ENCODE results near the gene SDHAF4.
"Not testable (repeated sequence)": the region's sequence is repeated elsewhere in the genome, so short reads cannot be mapped to it uniquely, and the experiment has no call there.

Gene SDHAF4

DNA sequence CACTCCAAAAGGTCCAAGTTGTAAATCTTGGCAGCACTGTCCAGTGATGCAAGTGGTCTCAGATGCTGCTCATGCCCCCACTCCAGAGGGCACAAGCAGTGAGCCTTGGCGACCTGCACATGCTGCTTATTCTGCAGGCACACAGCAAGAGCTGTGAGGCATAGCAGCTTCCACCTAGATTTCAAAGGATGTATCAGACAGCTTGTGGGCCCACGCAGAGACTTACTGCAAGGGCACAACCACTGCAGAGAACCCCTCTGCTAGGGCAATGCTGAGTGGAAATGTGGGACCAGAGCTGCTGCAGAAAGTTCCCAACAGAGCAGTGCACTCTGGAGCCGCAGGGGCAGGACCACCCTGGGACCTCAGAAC is 26.4 kb downstream of the SDHAF4 start:
- no peak for DNase-seq

DNA sequence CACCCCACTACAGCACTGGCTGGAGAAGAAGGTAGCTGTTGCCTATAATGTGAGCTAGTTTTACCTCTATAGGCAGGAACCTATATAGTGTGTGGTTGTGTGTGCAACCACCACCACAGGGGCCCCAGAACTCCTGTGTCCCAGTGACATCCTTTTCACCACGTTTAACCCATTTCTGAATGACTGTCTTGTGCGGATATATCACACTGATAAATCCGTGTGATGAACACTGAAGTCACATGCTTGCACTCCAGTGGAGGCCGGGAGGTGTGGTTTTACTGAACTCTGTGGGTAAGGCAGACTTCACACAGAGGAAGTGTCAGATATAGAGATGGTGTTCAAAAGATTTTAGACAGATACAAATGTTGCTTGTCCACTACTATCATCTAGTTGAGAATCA is 32.5 kb downstream of the SDHAF4 start:
- no peak for DNase-seq

DNA sequence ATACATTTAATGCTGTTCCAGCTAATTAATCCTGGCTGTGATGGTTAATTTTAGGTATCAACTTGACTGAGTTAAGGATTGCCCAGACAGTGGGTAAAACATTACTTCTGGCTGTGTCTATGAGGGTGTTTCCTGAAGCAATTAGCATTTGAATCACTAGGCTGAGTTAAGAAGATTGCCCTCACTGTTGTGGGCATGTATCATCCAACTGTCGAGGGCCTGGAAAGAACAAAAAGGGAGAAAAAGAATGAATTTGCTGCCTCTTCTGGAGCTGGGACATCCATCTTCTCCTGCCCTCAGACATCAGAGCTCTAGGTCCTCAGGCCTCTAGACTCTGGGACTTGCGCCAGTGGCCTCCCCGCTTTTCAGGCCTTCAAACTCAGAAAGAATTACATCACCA is 34.3 kb downstream of the SDHAF4 start:
- DNase-seq: no peak

DNA sequence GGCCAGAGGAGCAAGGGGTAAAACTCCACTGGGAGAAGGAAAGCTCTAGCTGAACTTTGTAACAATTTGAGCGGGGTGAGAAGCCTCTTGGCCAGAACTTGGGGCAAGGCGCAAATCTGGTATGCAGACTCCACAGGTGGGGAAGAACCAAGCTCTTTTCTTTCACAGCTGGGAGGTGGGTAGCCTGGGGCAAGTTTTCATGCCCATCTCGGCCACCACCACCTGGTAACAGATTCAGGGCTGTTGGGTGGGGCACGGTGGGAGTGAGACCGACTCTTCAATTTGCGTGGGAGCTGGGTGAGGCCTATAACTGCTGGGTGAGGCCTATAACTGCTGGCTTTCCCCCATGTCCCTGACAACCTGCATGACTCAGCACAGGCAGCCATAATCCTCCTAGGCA is 37.5 kb downstream of the SDHAF4 start:
- DNase-seq: no peak

DNA sequence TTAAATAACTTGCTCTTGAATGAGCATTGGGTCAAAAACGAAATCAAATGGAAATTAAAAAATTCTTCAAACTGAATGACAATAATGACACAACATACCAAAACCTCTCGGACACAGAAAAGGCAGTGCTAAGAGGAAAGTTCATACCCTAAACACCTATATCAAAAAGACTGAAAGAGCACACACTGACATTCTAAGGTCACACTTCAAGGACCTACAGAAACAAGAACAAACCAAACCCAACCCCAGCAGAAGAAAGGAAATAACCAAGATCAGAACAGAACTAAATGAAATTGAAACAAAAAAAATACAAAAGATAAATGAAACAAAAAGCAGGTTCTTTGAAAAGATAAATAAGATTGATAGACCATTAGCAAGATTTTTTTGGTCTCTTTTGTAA is 40.6 kb downstream of the SDHAF4 start:
- DNase-seq: not testable (repeated sequence)

DNA sequence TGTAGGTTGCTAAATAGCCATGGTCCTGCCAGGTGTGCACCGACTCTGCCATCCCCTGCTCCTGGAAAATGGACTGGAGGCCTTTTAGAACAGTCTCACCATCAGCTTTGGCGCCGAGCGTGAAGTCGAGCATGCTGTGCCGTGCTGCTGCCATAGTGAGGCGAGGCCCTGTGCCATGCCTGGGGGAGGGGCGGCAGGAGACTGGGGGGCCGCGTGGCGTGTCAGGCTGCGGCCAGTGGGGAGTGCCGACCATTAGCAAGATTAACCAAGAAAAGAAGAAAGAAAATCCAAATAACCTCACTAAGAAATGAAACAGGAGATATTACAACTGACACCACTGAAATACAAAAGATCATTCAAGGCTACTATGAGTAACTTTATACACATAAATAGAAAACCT is 42.5 kb downstream of the SDHAF4 start:
- not testable (repeated sequence) for DNase-seq

DNA sequence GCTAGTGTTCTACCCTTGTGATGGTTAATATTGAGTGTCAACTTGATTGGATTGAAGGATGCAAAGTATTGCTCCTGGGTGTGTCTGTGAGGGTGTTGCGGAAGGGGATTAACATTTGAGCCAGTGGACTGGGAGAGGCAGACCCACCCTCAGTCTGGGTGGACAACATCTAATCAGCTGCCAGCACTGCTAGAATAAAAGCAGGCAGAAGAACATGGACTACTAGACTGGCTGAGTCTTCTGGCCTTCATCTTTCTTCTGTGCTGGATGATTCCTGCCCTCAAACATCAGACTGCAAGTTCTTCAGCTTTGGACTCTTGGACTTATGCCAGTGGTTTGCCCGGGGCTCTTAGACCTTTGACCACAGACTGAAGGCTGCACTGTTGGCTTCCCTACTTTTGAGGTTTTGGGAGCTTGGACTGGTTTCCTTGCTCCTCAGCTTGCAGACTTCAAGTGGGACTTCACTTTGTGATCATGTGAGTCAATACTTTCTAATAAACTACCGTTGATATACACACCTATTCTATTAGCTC is 50.1 kb downstream of the SDHAF4 start:
- no peak for DNase-seq

DNA sequence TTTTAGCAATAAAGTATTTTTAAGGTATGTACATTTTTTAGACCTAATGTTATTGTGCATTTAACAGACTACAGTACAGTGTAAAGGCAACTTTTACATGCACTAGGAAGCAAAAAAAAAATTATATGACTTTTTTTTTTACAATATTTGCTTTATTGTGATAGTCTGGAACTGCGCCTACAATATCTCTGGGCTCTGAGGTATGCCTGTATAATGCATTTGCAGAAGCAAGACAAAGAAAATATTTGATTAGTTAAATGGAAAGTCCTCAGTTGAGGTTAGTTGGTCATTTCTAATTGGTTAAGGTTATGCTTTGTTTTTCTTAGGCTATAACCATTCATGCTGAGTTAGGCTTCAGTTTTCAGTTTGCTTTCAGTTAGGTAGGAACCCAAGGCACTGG is 54.0 kb downstream of the SDHAF4 start:
- no peak for DNase-seq

DNA sequence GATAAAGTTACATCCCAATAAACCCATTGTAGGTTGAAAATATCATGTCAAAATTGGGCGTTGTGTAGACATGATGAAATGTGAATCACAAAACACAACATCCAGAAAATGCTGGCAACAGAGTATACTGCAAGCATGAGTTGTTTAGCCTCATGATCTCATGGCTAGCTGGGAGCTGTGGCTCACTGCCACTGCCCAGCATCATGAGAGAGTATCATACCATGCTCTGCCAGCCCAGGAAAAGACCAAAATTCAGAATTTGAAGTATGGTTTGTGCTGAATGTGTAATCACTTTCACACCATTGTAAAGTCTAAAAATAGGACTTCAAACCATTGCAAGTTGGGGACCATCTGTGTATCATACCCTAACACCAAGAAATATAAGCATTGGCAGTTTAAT is 55.7 kb downstream of the SDHAF4 start:
- no peak for DNase-seq

DNA sequence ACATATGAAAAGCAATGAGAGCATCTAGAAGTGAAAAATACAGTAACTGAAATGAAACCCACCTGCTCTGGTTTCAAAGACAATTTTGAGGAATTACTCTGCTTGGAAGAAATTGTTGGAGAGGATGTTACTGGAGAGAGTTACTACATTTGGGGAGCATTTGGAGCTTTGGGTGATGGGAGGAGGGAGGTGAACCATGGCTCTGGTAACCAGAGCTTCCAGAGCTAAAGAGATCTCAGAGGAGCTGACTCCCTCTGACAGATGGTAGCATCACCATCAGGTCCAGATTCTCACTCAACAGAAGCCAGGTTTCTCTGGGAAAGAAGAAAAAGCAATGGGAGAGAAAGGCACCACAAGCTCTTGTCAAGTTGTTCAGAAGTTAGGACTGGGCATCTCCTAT is 58.7 kb downstream of the SDHAF4 start:
- no peak for DNase-seq

DNA sequence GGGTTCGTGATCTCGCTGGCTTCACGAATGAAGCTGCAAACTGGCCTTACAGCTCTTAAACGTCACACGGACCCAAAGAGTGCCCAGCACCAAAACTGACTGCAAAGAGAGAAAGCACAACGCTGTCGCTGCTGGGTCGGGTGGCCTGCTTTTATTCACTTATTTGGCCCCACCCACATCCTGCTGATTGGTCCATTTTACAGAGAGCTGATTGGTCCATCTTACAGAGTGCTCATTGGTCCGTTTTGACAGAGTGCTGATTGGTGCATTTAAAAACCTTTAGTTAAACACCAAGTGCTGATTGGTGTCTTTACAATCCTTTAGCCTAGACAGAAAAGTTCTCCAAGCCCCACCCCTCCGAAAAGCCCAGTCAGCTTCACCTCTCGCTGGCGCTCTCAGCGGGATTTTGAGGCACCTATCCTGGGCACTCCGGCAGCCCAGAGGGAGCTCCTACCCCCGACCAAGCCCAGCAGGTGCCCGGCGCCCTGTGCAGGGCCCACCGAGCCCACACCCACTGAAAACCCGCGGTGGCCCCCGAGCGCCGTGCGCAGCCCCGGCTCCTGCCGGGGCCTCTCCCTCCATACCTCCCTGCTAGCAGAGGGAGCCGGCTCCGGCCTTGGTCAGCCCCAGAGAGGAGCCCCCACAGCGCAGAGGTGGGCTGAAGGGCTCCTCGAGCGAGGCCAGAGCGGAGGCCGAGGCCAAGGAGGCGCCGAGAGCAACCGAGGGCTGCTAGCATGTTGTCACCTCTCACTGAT is 60.9 kb downstream of the SDHAF4 start:
- no peak for DNase-seq

DNA sequence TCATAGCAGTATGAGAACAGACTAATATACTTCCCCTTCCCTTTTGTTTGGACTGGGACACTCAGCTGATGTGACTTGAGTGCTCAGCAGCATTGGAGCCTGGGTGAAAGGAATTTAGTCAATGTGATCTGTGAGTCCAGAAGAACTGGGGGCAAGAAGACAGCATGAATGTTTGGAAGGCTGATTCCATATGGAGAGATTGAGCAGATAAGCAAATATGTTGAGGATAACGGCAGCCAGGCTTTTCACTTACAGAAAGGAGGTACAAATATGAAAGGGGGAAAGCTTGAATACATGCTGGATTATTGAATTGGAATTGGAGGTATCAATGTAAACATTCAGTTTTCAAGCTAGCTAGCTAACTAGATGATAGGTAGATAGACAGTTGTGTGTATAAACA is 63.2 kb downstream of the SDHAF4 start:
- no peak for DNase-seq

DNA sequence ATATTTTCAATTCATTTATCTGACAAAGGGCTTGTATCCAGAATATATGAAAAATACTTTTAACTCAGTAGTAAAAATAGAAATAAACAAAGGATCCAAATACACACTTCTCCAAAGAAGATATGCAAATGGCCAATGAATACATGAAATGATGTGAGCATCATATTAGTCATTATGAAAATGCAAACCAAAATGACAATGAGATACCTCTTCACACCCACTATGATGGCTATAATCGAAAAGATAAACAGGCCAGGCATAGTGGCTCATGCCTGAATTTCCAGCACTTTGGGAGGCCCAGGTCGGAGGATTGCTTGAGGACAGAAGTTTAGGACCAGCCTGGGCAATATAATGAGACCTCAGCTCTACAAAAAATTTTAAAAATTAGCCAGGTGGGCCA is 67.1 kb downstream of the SDHAF4 start:
- DNase-seq: no peak

DNA sequence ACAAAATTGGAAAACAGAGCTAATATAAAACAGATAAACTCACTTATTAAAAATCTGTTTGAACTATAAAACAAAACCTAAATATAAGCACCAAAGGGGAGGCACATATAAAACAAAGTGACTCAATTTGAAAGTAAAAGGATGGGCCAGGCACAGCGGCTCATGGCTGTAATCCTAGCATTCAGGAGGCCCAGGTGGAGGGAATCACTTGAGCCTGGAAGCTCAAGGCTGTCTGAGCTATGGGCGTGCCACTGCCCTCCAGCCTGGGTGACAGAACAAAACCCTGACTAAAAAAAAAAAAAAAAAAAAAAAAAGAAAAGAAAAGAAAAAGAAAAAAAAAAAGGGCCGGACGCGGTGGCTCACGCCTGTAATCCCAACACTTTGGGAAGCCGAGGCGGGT is 69.9 kb downstream of the SDHAF4 start:
- DNase-seq: no peak

DNA sequence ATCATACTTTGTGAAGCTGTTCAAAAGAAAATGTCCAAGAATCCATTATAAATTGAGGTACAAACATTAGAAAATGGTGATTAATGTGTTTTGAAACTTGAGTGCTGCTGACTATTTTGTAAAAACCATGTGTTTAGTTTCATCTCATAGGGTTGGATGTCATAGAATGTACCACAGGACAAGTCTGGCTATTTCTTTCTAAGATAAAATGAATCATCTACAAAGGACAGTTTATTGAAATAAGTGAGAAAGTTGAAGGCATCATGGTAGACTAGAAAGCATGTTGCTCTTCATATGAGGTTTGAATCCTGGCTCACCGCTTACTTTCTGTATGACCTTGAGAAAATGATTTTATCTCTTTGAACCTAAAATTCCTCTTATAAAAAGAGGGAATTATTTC is 71.7 kb downstream of the SDHAF4 start:
- DNase-seq: no peak

Data from left hindlimb (tissue), 1 donor.